Testis (tissue), 3 donors: ENCODE data around the gene DNAJB6. TPM values are rescaled to one million over a fixed set of nuclear protein-coding genes. Genes with fewer than 3 reads are reported as not detected.

Source experiments
- DNase-seq: peaks from one replicate; pipeline ENCODE4 v3.0.0-alpha.2; 2019
- H3K27ac ChIP-seq, 2 donors: fragments of 200-600 bp; sonication (generic); one replicate each; pipeline ENCODE4 v1.5.1; 2019
- H3K27me3 ChIP-seq: fragments of 200-600 bp; sonication (generic); one replicate; pipeline ENCODE4 v1.5.1; 2019
- H3K36me3 ChIP-seq: fragments of 200-600 bp; sonication (generic); one replicate; pipeline ENCODE4 v1.5.1; 2017; ENCODE audit warnings: low read depth; ENCODE audit errors: missing control alignments
- H3K4me1 ChIP-seq: fragments of 200-600 bp; sonication (generic); one replicate; pipeline ENCODE4 v1.5.1; 2019
- H3K4me3 ChIP-seq, 2 donors: fragments of 200-600 bp; sonication (generic); one replicate each; pipeline ENCODE4 v1.5.1; 2017 to 2019
- H3K9me3 ChIP-seq: fragments of 200-600 bp; sonication (generic); one replicate; pipeline ENCODE4 v1.5.1; 2017
- POLR2A ChIP-seq: fragments of 450-650 bp; IDR thresholded peaks from one replicate; pipeline ENCODE4 v1.6.1; 2017; ENCODE audit warnings: antibody characterized with exemption, mild to moderate bottlenecking, moderate library complexity
- WGBS, 2 donors: methylation state at CpG; one replicate each; pipeline ENCODE4 v1.1.5; 2018; 5-methylcytosine and 5-hydroxymethylcytosine counted together
- intact Hi-C: fragments of 100-400 bp; cut with DNase I; formaldehyde crosslinking; loops from one replicate; pipeline ENCODE4 v1.15.1; 2023; ENCODE audit warnings: low total_unique reads
- polyA plus RNA-seq: library from polyadenylated mRNA; stranded (reverse); fragments of 350-450 nt; fragmentation: Illumina TruSeq; extraction: RNeasy Lipid Tissue Mini Kit (QIAGEN cat#74804); gene quantifications from one replicate; pipeline ENCODE4 v1.2.3, GENCODE V29; 2014; ENCODE audit warnings: low read depth, low replicate concordance; ENCODE audit not compliant: insufficient read depth
- total RNA-seq, 2 donors: library from RNA; depleted of rRNA; stranded (reverse); fragments of >200 nt; gene quantifications; one replicate each; pipeline ENCODE4 v1.2.3, GENCODE V29; 2016
- TF ChIP-seq, protein P1 (sequence below), 3 experiments: fragments of 450-650 bp in 2 of 3; fragments of 200-600 bp in 1 of 3; sonication (generic) in 1 of 3; IDR thresholded peaks; one replicate each; pipeline ENCODE4 v1.5.1; 2016 to 2019; ENCODE audit warnings: antibody characterized with exemption in 3 of 3, mild to moderate bottlenecking in 2 of 3, moderate library complexity in 1 of 3

DNAJB6 gene
- total and polyA plus RNA-seq, 3 donors from 2014 or later, result 154 to 262 (median 172) TPM

- DNase-seq, result peak; percentile 65
- TF ChIP-seq, protein P1, sequence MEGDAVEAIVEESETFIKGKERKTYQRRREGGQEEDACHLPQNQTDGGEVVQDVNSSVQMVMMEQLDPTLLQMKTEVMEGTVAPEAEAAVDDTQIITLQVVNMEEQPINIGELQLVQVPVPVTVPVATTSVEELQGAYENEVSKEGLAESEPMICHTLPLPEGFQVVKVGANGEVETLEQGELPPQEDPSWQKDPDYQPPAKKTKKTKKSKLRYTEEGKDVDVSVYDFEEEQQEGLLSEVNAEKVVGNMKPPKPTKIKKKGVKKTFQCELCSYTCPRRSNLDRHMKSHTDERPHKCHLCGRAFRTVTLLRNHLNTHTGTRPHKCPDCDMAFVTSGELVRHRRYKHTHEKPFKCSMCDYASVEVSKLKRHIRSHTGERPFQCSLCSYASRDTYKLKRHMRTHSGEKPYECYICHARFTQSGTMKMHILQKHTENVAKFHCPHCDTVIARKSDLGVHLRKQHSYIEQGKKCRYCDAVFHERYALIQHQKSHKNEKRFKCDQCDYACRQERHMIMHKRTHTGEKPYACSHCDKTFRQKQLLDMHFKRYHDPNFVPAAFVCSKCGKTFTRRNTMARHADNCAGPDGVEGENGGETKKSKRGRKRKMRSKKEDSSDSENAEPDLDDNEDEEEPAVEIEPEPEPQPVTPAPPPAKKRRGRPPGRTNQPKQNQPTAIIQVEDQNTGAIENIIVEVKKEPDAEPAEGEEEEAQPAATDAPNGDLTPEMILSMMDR (IDR thresholded peaks at IDR 0.05), result no peak
- 68 to 70% methylated on average over 11 of the region's 11 CpGs for WGBS, 2 donors
- H3K9me3 ChIP-seq, result no peaks in the 10 kb centered on the region
- H3K4me1 ChIP-seq, result peaks cover 12% of the 10 kb centered on the region
- no peaks in the 10 kb centered on the region for H3K36me3 ChIP-seq
- H3K4me3 ChIP-seq, result no peak overlapping the region
- H3K27me3 ChIP-seq, result no peaks in the 10 kb centered on the region
- intact Hi-C loops, result loop anchor here (10.0 kb wide), 1 partner anchor 73 kb away; no protein-coding TSS in a partner anchor
- peak overlapping the region in 1 of 2 donors; percentile 62 for H3K27ac ChIP-seq
These were observed 10.6 kb downstream of the DNAJB6 start for GRCh38 chr7:157347217-157347904.

DNA sequence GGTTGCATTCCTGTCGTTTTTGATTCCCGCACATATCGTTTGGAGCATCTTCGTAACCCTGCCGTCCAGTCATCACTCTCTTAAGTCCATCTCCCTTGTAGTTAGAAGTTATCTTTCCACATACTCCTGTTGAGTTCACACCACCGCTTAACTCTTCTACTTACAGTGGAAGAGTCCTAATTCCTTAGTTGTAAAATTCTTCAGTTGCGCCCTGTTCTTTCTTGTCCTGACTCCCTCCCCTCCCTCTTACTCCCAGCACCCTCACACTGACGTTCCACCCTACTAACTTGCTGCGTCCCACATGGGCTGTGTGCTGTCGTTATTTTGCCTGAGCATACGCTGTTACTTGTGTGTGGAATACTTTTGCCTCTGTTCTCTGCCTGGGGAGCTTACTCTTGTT lies 11.7 kb downstream of the DNAJB6 start:
- Histone ChIP-seq H3K4me3 (no peak overlapping the region), H3K9me3 (no peaks in the 10 kb centered on the region), H3K27ac (no peak overlapping the region), H3K36me3 (no peaks in the 10 kb centered on the region), H3K27me3 (no peaks in the 10 kb centered on the region), H3K4me1 (peaks cover 12% of the 10 kb centered on the region)
- 80 to 81% methylated on average over 11 of the region's 11 CpGs for WGBS, 2 donors
- intact Hi-C loops, result loop anchor here (10.0 kb wide), 1 partner anchor 74 kb away; no protein-coding TSS in a partner anchor
- DNase-seq, result no peak
- TF ChIP-seq, protein P1 (IDR thresholded peaks at IDR 0.05), result no peak
- TF ChIP-seq POLR2A, result no peak

GRCh38 chr7:157352516-157352915 lies 15.7 kb downstream of the DNAJB6 start:
- Histone ChIP-seq H3K27me3 (no peaks in the 10 kb centered on the region), H3K27ac (no peak overlapping the region), H3K9me3 (no peaks in the 10 kb centered on the region), H3K36me3 (no peaks in the 10 kb centered on the region), H3K4me1 (peaks cover 19% of the 10 kb centered on the region), H3K4me3 (no peak overlapping the region)
- TF ChIP-seq, protein P1 (IDR thresholded peaks at IDR 0.05), result no peak
- TF ChIP-seq POLR2A, result no peak
- intact Hi-C loops, result no loop called here
- WGBS, 2 donors, result 88 to 92% methylated on average over 6 of the region's 6 CpGs
- no peak for DNase-seq

- 44 to 51% methylated on average over 15 of the region's 15 CpGs for WGBS, 2 donors
- no peaks in the 10 kb centered on the region for H3K36me3 ChIP-seq
- no peak overlapping the region for H3K4me3 ChIP-seq
- peaks cover 26% of the 10 kb centered on the region for H3K4me1 ChIP-seq
- DNase-seq, result no peak
- TF ChIP-seq, protein P1 (IDR thresholded peaks at IDR 0.05), result no peak
- TF ChIP-seq POLR2A, result no peak
- no peaks in the 10 kb centered on the region for H3K9me3 ChIP-seq
- H3K27ac ChIP-seq, result peak overlapping the region; percentile 20 to 26
- no peaks in the 10 kb centered on the region for H3K27me3 ChIP-seq
- intact Hi-C loops, result no loop called here
These were observed 19.1 kb downstream of the DNAJB6 start for GRCh38 chr7:157355784-157356511.
